ENCODE data around the gene KCNE3.

GRCh38 chr11:74417860-74418508 lies 49.4 kb downstream of the KCNE3 start:
- TF ChIP-seq CTCF (IDR thresholded peaks at IDR 0.05), result no peak
- TF ChIP-seq POLR2A (IDR thresholded peaks at IDR 0.05), result no peak
